HG03469 (cell line): ENCODE measurements around the gene TNIK.
A peak's percentile ranks its signal among the peaks of the same experiment; 100 is the strongest.

Experiments used
- ATAC-seq: cut with Tn5 transposase; IDR thresholded peaks from one replicate; pipeline ENCODE4 v1.9.1; 2021; ENCODE audit warnings: mild to moderate bottlenecking, moderate library complexity, moderate number of reproducible peaks; ENCODE audit not compliant: unreplicated experiment

The TNIK gene

DNA sequence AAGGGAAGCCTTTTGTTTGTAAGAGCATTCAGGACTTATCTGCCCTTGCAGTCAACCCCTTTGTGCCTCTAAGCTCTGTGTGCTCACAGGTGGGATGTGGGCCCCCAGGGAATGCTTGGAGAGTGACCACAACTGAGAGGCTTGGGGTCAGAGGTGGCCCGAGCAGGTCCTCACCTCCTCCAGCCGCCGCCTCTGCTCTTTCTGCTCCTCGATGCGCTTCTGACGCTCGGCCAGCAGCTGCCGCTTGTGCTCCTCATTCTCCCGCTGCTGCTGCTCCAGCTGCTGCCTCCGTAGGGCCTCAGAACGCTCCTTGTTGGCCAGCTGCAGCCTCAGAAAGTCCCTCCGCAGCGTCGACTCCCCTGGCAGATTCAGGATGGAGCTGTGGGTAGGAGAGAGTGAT is 302.9 kb downstream of the TNIK start:
- no peak for ATAC-seq

DNA sequence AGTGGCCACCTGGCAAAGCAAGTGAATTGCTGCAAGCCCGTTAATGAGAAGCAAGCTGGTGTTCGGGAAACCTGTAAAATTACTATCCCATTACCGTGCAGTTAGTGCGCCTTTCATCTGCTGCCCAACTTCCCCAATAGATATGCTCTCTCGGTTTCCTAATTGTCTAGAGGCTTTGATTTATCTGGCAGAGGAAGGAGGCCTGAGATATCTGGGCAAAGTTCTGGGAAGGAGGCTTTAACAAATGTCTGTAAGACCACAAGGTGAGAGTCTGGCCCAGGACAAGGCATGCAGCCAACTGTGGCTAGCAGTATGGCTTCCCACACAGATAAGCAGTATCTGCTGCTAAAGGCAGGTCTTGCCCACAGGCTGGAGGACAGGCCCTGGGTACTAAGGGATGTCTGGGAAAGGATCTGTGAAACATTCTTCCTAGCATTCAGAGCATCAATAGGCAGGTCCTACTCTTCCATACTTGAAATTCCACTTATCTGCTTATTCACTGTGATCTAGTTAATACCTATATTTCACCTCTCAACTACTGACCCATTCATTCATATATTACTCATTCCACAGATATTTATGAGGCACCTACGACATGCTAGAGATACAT is 303.7 kb downstream of the TNIK start:
- ATAC-seq: no peak

DNA sequence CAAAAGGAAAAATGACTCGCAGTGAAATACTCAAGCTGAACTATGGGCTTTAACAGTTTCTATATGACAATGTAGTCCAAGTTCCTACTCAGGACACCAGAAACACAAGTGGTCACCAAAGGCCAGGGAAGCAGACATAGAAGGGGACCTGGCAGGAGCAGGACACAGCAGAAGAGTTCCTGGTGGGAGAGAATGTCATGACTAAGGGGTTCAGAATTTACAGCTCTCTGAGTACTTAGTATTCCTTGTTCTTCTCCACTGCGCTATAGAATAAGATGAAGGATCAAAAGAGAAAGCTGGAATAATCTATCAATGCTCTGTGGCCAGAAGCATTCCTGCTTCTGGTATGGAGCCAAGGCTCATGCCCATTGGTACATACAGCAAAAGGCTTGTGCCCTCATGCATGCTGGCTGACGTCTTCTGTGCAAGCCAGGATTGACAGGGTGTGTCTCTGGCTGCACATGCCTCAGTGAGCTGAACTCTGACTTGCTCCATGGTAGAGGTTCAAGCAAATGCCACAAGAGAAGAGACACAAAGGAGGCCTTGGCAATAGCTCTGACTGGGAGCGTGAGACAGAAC is 305.0 kb downstream of the TNIK start:
- no peak for ATAC-seq

DNA sequence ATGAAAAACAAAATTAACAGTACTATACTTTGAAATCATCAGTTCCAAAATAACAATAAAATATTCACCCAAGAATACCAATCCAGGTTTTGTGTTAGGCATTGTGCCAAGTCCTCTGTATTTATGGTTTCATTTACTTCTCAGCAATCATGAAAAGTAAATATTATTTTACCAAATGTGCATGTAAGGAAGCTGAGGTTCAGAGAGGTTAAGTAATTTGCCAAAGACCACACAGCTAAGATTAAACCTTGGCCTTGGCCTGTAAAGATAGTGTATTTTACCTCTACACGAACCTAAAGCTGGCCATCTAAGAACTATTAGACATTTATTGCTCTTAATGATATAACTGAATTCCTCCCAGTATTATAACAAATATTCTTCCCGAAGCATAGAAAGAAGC is 309.3 kb downstream of the TNIK start:
- ATAC-seq: no peak

DNA sequence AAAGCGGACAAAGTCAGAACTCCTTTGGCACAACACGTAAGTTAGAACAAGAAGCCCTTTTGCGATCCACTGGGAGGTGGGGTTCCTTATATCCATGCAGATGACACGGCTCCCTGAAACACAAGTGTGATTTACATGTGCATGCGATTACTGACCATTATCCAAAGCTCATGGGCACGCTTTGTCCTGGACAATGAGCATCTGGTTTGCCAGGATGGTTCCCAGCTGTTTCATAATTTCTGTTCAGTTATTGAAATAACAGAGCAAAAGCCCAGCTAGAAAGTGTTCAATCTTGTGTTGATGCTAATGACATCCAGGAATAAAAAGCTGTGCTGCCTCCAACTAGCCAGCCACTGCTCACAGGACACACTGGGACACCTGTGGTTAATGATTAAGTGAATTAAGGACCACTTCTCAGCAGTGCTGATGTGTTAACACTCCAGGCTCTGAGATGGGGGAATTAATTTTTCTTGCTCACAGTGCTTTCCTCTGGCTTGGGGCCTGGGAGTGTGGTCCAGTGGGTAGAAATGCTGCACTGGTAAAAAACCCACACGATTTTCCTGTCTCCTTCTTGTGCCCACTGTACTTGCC is 310.6 kb downstream of the TNIK start:
- ATAC-seq: no peak

DNA sequence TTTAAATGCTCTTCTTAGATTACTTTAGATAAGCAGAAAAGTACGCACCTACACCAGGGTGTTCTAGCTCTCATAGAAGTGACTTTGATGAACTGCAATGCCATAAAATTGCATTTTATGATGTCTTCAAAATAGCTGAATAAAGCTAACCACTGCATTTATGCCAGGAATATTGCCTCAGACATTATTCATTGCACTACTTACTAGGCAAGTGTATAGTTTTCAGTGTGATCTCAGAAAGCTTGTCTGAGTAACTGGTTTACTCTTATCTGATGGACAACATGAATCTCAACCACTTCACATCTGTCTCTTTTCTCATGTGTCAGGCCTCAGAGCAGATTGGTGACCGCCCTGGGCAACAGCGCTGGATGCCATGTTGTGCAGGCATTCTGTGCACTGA is 314.4 kb downstream of the TNIK start:
- ATAC-seq: no peak

DNA sequence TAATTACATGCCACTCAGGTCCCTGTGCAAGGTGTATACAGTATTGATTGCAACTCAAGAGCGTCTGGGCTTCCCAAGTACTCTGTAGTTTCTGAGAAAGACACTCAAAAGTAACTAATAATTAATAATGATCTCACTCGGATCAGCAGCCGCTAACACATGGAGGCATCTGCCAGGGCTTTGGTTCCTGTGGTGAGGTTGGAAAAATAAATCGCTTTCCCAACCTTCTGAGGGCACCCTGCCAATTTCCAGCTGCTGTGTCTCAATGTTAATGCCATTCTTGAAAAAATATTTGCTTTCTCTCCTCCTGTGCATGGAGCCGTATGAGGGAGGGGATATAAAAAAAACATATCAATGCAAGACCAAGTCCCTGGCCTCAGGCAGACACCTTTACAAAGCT is 317.2 kb downstream of the TNIK start:
- ATAC-seq: no peak

DNA sequence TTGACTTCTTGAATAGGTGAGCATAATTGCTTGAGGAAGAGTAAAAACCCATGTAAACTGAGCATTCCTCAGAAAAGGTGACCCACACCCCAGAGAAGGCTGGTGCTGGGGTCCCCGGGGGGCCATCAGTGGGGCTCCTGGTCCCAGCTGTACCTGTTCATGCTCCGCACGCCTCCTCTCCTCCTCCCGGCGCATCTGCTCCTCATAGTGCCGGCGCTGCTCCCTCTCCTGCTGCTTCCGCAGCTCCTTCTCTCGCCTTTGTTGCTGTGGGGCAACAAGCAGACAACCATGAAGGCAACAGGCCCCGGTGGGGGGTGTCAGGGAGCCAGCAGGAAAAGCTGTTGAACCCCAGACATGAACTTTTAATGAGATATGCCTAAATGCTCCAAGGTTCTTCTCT is 320.0 kb downstream of the TNIK start:
- ATAC-seq: no peak

DNA sequence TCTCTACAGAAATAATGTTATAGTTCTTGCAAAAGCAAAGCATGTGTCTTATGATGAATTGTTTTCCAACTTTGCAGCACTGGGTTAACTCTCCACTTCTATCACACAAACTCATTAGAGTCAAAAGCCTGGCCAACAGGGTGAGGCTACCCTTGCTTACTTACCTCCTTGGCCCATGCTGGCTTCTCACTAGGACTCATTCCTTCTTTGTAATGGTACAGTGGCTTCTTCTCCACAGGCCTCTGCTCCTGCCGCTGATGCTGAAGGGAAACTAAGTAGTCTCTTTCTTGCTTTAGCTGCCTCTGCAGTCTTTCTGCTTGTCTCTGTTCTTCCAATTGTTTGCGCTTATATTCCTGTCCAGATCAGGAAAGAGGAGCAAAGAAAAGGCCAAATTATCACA is 322.2 kb downstream of the TNIK start:
- ATAC-seq: no peak

DNA sequence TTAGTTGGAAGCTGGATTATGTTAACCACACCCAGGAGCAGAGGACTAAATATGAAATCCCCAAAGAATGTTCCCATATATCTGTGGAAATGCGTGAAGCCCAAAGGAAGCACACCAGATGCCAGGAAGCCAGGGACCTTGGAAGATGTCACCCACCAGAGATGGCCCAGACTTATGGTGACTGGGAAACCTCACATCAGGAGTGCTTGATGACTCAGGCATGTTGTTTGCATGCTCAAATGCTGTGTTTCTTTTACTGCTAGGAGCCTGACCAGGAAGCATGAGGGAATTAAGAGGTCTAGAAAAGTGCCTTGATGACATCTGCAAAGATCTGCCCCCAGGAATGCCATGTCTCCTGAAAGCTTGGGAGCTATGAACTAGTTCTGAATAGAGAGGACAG is 324.7 kb downstream of the TNIK start:
- ATAC-seq: no peak

DNA sequence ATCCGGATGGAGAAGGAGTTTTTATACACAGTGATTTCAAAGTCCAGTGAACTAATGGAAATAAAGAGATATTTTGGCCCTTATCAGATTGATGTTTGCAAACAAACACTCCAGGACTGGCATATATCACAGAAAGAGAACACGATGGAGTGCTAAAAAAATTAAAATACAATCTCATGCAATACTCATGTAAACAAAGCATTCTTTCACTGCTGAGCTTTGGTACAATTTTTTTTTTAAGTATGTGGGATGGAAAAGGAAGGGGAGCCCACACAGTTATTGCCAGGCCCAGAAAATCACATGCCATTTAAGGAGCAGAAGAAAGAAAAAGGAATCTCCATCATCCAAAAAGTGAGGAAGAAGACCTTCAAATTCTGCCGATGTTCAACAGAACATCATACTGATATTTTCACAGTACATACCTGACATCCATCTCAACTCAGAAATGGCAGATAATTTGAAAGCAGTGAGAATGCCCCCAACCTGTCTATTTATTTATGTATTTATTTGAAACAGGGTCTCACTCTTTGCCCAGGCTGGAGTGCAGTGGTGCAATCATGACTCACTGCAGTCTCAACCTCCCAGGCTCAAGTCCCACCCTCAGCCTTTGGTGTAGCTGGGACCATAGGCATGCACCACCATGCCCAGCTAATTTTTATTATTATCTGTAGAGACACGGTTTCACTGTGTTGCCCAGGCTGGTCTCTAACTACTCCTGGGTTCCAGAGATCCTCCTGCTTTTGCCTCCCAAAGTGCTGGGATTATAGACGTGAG is 326.2 kb downstream of the TNIK start:
- no peak for ATAC-seq

DNA sequence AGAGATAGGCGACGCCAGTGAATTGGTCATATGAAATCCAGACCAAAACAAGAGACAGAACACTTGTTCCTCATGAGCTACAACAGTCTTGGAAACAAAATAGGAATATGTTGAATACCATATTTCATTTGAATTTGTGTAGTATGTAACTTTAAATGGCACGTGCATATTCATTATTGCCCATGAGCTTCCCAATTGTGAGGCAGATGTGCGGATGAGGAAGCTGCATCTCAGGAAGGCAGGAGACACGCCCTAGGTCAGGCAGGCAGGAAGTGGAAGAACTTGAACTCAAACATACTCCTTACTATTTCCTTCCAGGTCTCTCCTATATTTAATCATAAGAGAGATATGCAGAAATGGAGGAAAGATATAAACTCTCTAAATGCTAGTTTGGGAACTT is 326.9 kb downstream of the TNIK start:
- ATAC-seq: no peak

DNA sequence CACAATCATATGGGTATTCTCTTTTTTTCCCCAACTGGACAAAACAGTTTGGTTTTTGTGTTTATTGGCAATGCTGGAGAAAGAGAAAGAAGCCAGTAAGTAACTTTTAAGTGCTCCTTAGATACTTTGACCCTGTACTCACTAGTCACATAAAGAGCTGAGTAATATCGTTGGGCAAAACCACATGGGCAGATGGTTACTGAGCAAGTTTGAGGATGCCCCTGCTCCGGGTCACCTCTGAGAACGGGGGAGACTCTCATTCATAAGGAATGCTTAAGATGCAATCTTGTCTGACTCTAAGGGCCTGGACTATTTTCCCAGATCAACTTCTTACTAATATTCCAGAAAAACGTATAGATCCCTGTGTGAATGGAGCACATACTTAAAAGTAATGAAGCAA is 327.3 kb downstream of the TNIK start:
- ATAC-seq: no peak

DNA sequence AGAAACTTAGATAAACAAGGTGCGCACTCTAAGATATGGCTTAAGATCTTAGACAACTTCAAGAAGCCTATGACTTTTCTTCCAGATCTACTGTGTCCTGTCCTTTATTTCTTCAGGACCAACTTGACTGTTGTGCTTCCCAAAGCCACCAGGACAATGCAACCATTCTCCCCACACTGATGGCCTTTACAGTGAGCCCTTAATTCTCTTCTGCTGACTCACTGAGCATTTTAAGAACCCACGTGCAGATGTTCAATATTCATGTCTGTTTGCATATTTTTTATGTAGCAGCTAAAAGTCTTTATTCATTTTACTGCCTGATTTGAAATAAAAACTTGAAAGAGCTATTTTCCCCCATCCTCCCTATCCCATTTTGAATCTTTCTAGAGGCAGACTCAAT is 330.4 kb downstream of the TNIK start:
- ATAC-seq: no peak

DNA sequence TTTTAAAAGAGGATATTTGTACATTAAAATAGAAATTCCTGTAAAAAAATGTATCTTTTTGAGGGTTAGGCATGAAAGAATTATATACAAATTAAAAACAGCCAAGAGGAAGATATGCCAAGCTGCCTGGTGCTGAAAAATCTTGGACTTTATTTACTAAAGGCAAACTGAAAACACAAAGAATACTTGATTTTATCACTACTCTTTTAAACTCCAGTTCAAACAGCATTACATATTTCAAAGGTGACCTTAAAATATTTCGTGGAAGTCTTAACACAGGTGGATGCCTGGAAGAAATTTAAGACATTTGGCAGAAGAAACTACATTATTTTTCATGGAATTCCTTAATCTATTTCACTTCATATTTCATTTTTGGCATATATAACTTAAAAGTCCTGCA is 332.6 kb downstream of the TNIK start:
- ATAC-seq: no peak

DNA sequence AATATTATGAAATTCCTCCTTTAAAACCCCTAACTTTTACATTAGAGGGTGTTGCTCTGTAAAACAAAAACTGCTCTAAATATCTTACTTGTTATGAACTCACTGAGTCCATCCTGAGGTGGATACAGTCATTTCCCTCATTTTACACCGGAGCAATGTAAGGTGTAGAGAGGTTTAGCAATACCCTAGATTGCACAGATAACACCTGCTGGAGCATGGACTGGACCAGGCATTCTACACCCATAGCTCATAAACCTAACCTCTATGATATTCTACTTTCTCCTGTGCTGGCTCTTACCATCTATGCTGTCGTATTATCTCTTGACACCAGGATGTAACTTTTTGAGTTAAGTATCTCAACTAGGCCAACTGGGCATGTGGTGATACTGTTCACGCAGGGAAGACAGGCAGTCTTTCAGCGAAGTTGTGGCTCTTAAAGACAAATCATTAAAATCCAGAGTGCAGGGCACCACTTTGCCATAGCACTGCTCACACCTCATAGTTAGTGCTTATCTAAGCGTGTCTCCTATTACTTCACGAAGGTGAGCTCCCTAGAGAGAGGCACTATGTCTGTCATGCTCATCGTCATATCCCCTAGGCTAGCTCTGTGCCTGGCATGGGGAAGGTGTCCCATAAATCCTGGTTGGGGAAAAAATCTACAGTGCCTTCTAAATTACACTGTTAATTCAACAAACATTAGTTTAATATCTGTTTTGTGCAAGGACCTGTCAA is 333.6 kb downstream of the TNIK start:
- ATAC-seq: peak; percentile 54

DNA sequence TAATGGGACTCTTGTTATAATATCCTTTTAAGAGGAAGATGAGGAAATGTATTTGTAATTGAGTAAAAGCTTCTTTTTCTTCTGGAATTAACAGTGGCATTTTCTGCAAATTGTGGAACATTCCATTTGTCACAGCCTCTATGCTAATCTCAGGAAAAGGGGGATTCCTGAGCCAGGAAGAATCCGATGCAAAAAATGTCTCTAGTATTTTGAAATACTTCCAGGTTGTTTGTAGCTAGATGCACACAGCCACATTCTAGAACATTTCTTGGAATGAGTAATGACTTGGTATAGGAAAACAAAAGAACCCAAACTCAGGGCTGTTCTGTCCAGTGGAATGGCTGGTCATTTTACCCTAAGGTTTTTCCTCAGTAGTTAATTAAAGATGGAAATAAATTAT is 335.2 kb downstream of the TNIK start:
- ATAC-seq: no peak

DNA sequence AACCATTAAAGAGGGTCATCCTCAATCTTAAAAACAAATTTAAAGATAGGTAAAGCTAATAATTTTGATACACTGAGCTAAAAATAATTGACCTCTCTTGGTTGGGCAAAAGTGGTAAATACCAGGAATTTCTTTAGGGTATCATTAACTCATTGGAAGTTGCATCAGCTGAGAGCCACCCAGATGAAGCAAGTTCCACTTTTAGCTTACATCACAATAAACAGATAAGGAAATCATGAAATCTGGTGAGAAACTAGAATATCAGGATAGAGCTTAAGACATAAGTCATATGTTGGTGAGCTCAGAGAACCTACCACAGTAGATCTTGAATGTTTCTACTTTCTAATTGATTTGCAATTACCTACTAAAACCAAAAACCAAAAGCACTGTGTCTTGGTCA is 336.3 kb downstream of the TNIK start:
- no peak for ATAC-seq

DNA sequence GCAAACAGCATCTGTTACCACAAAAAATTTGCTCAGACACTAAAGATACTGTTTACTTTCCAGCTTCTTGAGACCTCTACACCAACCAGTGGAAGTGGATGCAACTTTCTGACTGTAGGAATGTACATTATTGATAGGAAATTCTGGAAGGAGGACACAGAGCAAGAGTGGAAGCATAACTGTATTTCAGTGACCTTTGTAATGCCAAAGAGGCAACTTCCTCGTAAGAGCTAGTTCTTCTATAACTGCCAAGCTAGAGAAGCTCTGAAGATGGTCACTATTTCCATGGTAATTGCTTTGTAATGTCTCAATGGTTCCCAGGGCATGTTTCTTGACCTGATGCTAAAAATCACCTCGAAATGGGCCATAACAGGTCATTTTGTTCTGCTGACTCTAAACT is 337.3 kb downstream of the TNIK start:
- no peak for ATAC-seq

DNA sequence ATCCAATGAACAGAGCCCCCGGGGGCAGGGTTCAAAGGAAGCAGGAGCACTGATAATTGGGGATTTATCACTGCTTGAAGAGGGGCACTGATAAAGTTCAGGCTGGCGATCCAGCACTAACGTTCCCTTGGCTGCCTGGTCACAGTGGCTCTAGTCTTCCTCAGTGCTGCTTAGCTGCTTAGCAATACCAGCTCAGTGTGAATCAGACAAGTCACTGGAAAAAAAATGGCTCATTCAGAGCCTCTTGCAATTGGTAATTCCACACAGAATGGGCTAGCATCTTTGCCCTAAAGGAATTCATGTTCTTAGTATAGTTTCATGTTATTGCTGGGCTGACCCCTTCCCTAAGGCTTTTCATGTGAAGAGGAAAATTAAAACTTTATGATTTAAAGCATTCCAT is 338.0 kb downstream of the TNIK start:
- ATAC-seq: no peak

DNA sequence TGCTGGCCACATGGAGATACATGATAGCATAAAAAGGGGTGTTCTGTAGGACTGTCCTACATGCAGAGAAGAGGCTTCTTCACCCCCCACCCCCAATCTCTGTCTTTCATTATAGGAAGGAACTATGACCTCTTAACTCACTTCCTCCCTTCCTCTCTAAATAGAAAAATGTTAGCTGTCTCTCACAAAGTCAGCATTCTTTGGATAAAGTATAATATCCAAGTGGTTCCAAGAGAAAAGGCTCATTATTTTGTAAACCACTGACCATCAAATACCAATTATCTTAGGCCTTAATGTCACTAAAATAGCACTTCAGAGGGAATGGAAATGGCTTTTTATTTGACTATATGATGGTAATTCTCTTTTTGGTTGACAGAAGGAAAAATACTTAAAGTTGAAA is 338.4 kb downstream of the TNIK start:
- ATAC-seq: no peak
